ENCODE data around the gene PPDPF. TPM values are rescaled to one million over a fixed set of nuclear protein-coding genes. Genes with fewer than 3 reads are reported as not detected.

The PPDPF gene
- total and polyA plus RNA-seq, 2 donors (not counting 1 experiment from before 2014, with no cell fraction given), result 93.5 to 162 TPM

DNA sequence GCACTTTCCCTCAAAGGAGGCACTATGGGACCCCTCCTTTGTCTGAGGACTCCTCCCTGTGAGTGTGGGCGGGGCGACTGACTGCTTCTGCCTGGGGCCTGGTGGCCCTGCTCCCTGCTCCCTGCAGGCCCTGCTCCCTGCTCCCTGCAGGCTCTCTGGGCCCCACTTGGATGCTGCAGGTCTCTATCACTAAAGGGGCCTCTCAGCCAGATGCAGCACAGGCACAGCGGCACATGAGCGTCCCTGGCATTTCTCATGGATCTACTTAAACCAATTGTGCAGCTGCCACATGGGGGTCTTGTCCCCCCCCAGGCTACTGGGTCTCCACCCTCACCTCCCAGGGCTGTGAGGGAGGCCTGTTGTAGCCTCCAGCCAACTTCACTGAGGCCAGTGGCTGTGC, 29.5 kb upstream of the PPDPF start:
- H3K4me1 Mint-ChIP-seq, result peaks cover 1% of the 10 kb centered on the region
- Histone ChIP-seq H3K27me3 (replicated peaks in 1 of 4; ENCODE audit: control extremely low read depth in 1 of 4, control insufficient read depth in 3 of 4, insufficient read depth in 4 of 4, low read length in 3 of 4) (peaks cover 0 to 35% (median 8%) of the 10 kb centered on the region in 4 experiments), H3K9ac (ENCODE audit: low read length) (no peak overlapping the region), H3K36me3 (replicated peaks in 1 of 2; ENCODE audit: control extremely low read depth in 1 of 2, control insufficient read depth in 1 of 2, extremely low read depth in 1 of 2, insufficient read depth in 2 of 2, low read length in 1 of 2) (no peaks in the 10 kb centered on the region), H3K4me3 (ENCODE audit: control extremely low read depth in 1 of 5, extremely low read depth in 1 of 5, insufficient read depth in 1 of 5, low read depth in 2 of 5, low read length in 4 of 5) (no peak overlapping the region), H3K9me3 (ENCODE audit: control extremely low read depth in 1 of 3, control insufficient read depth in 2 of 3, insufficient read depth in 1 of 3, low read length in 2 of 3) (peaks cover 0 to 17% (median 0%) of the 10 kb centered on the region in 3 donors), H2AFZ (ENCODE audit: insufficient read depth, low read depth, low read length, poor library complexity, severe bottlenecking) (no peak overlapping the region), H3K27ac (ENCODE audit: low read length in 2 of 2) (no peak overlapping the region), H4K20me1 (ENCODE audit: control insufficient read depth, insufficient read depth, low read length, poor library complexity, severe bottlenecking) (no peaks in the 10 kb centered on the region), H3K79me2 (ENCODE audit: control insufficient read depth, insufficient read depth, low read length) (no peaks in the 10 kb centered on the region), H3K4me1 (ENCODE audit: control insufficient read depth in 2 of 2, insufficient read depth in 2 of 2, low read length in 2 of 2) (peaks cover 3 to 5% of the 10 kb centered on the region in 2 donors), H3K4me2 (replicated peaks; ENCODE audit: low read depth, low read length, poor library complexity, severe bottlenecking) (no peak overlapping the region)
- WGBS (ENCODE audit: insufficient coverage), result 80% methylated on average over 4 of the region's 4 CpGs
- ATAC-seq (ENCODE audit: low read depth) (no peak), DNase-seq (no peak)
- no peak overlapping the region for H3K4me3 Mint-ChIP-seq
- ChIA-PET POLR2A (no interaction called here), CTCF (no interaction called here)
- TF ChIP-seq, protein P1, sequence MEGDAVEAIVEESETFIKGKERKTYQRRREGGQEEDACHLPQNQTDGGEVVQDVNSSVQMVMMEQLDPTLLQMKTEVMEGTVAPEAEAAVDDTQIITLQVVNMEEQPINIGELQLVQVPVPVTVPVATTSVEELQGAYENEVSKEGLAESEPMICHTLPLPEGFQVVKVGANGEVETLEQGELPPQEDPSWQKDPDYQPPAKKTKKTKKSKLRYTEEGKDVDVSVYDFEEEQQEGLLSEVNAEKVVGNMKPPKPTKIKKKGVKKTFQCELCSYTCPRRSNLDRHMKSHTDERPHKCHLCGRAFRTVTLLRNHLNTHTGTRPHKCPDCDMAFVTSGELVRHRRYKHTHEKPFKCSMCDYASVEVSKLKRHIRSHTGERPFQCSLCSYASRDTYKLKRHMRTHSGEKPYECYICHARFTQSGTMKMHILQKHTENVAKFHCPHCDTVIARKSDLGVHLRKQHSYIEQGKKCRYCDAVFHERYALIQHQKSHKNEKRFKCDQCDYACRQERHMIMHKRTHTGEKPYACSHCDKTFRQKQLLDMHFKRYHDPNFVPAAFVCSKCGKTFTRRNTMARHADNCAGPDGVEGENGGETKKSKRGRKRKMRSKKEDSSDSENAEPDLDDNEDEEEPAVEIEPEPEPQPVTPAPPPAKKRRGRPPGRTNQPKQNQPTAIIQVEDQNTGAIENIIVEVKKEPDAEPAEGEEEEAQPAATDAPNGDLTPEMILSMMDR (IDR thresholded peaks at IDR 0.05), result no peak
- no peak for TF ChIP-seq EZH2 (IDR thresholded peaks at IDR 0.05; ENCODE audit: borderline replicate concordance, insufficient read depth, low read depth, low read length, poor library complexity, severe bottlenecking)
- peaks cover 7% of the 10 kb centered on the region for H3K27me3 Mint-ChIP-seq
- H3K9me3 Mint-ChIP-seq (ENCODE audit: insufficient read depth), result peaks cover 2% of the 10 kb centered on the region
- H3K27ac Mint-ChIP-seq, result no peak overlapping the region
- intact Hi-C loops (cut with micrococcal nuclease), result no loop called here

DNA sequence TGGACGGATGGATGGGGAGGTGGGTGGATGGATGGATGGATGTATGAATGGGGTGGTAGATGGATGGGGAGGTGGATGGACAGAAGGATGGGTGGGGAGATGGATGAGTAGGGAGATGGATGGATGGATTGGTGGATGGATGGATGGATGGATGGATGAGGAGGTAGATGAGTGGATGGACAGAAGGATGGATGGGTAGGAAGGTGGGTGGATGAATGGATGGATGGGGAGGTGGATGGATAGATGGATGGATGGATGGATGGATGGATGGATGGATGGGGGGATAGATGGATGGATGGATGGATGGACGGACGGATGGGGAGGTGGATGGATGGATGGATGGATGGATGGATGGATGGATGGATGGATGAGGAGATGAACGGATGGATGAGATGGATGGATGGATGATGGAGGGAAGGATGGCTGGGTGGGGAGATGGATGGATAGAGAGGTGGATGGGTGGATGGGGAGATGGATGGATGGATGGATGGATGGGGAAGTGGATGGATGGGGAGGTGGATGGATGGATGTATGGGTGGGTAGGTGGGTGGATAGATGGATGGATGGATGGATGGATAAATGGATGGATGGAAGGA, 28.8 kb upstream of the PPDPF start:
- Histone ChIP-seq H3K36me3 (replicated peaks in 1 of 2; ENCODE audit: control extremely low read depth in 1 of 2, control insufficient read depth in 1 of 2, extremely low read depth in 1 of 2, insufficient read depth in 2 of 2, low read length in 1 of 2) (no peaks in the 10 kb centered on the region), H3K9ac (ENCODE audit: low read length) (no peak overlapping the region), H3K4me1 (ENCODE audit: control insufficient read depth in 2 of 2, insufficient read depth in 2 of 2, low read length in 2 of 2) (peaks cover 10% of the 10 kb centered on the region in 2 donors), H3K79me2 (ENCODE audit: control insufficient read depth, insufficient read depth, low read length) (no peaks in the 10 kb centered on the region), H3K27ac (ENCODE audit: low read length in 2 of 2) (no peak overlapping the region), H3K27me3 (replicated peaks in 1 of 4; ENCODE audit: control extremely low read depth in 1 of 4, control insufficient read depth in 3 of 4, insufficient read depth in 4 of 4, low read length in 3 of 4) (peaks cover 0 to 36% (median 10%) of the 10 kb centered on the region in 4 experiments), H4K20me1 (ENCODE audit: control insufficient read depth, insufficient read depth, low read length, poor library complexity, severe bottlenecking) (no peaks in the 10 kb centered on the region), H3K4me2 (replicated peaks; ENCODE audit: low read depth, low read length, poor library complexity, severe bottlenecking) (no peak overlapping the region), H3K9me3 (ENCODE audit: control extremely low read depth in 1 of 3, control insufficient read depth in 2 of 3, insufficient read depth in 1 of 3, low read length in 2 of 3) (peaks cover 0 to 16% (median 0%) of the 10 kb centered on the region in 3 donors), H2AFZ (ENCODE audit: insufficient read depth, low read depth, low read length, poor library complexity, severe bottlenecking) (no peak overlapping the region), H3K4me3 (ENCODE audit: control extremely low read depth in 1 of 5, extremely low read depth in 1 of 5, insufficient read depth in 1 of 5, low read depth in 2 of 5, low read length in 4 of 5) (no peak overlapping the region)
- Mint-ChIP-seq H3K27me3 (peaks cover 4% of the 10 kb centered on the region), H3K4me3 (no peak overlapping the region), H3K27ac (no peak overlapping the region), H3K4me1 (peaks cover 5% of the 10 kb centered on the region), H3K9me3 (ENCODE audit: insufficient read depth) (peaks cover 2% of the 10 kb centered on the region)
- TF ChIP-seq, protein P1 (IDR thresholded peaks at IDR 0.05), result no peak
- TF ChIP-seq EZH2 (IDR thresholded peaks at IDR 0.05; ENCODE audit: borderline replicate concordance, insufficient read depth, low read depth, low read length, poor library complexity, severe bottlenecking), result no peak
- 64% methylated on average over 4 of the region's 4 CpGs for WGBS (ENCODE audit: insufficient coverage)
- intact Hi-C loops (cut with micrococcal nuclease), result no loop called here
- CTCF ChIA-PET, result no interaction called here
- DNase-seq, result no peak
- POLR2A ChIA-PET, result no interaction called here
- no peak for ATAC-seq (ENCODE audit: low read depth)

All from B cell (primary cell).